ENCODE results near the gene NANS. TPM values are rescaled to one million over a fixed set of nuclear protein-coding genes. Genes with fewer than 3 reads are reported as not detected.
"Not testable (repeated sequence)": the region's sequence is repeated elsewhere in the genome, so short reads cannot be mapped to it uniquely, and the experiment has no call there.

The NANS gene
- total RNA-seq (2014; rRNA removed; shearing (Covaris generic)): 56.0 and 60.4 TPM in 2 replicates

GRCh38 chr9:98056269-98057137, at the start of gene NANS:
Gene NANS, plus strand, starts transcription at chr9:98056732. Its CDS starts 77 bp downstream, at chr9:98056809.
- H3K27ac ChIP-seq: peak within 1 kb of the TSS; percentile 75
- H3K36me3 ChIP-seq: peaks cover 8% of the 10 kb centered on the region; the same call in 1 of the 2 replicates
- H3K4me1 ChIP-seq: no peaks in the 10 kb centered on the region
- no peaks in the 10 kb centered on the region for H3K27me3 ChIP-seq
- H3K4me3 ChIP-seq: peak within 1 kb of the TSS; percentile 94
- H3K9me3 ChIP-seq (replicated peaks): no peaks in the 10 kb centered on the region; the same call in 1 of the 2 replicates
- peak; percentile 95 to 96 for DNase-seq

- DNase-seq: no peak
- H3K27me3 ChIP-seq: no peaks in the 10 kb centered on the region
- H3K27ac ChIP-seq: no peak overlapping the region
- H3K4me3 ChIP-seq: no peak overlapping the region
- H3K9me3 ChIP-seq (replicated peaks): no peaks in the 10 kb centered on the region
- H3K36me3 ChIP-seq: peaks cover 89% of the 10 kb centered on the region
- no peaks in the 10 kb centered on the region; the same call in 1 of the 2 replicates for H3K4me1 ChIP-seq
These were observed 49.1 kb upstream of the NANS start for GRCh38 chr9:98007251-98007928.

- Histone ChIP-seq H3K27me3 (no peaks in the 10 kb centered on the region), H3K27ac (no peak overlapping the region), H3K4me1 (no peaks in the 10 kb centered on the region; the same call in 1 of the 2 replicates), H3K36me3 (peaks cover 96% of the 10 kb centered on the region), H3K9me3 (replicated peaks) (no peaks in the 10 kb centered on the region), H3K4me3 (no peak overlapping the region)
- DNase-seq: no peak
These were observed 47.8 kb upstream of the NANS start for GRCh38 chr9:98008764-98009163.

GRCh38 chr9:98009437-98009836, 47.1 kb upstream of the NANS start:
- H3K4me1 ChIP-seq: no peaks in the 10 kb centered on the region; the same call in 1 of the 2 replicates
- DNase-seq: no peak
- no peaks in the 10 kb centered on the region for H3K9me3 ChIP-seq (replicated peaks)
- peaks cover 95% of the 10 kb centered on the region for H3K36me3 ChIP-seq
- no peak overlapping the region for H3K4me3 ChIP-seq
- no peak overlapping the region for H3K27ac ChIP-seq
- no peaks in the 10 kb centered on the region for H3K27me3 ChIP-seq

- Histone ChIP-seq H3K36me3 (peaks cover 95% of the 10 kb centered on the region), H3K4me1 (no peaks in the 10 kb centered on the region; the same call in 1 of the 2 replicates)
- DNase-seq: no peak
These were observed 46.6 kb upstream of the NANS start for GRCh38 chr9:98009936-98010335.

GRCh38 chr9:98010445-98010844, 46.1 kb upstream of the NANS start:
- Histone ChIP-seq H3K27me3 (no peaks in the 10 kb centered on the region), H3K9me3 (replicated peaks) (no peaks in the 10 kb centered on the region), H3K36me3 (peaks cover 93% of the 10 kb centered on the region), H3K27ac (no peak overlapping the region), H3K4me1 (no peaks in the 10 kb centered on the region; the same call in 1 of the 2 replicates), H3K4me3 (no peak overlapping the region)
- DNase-seq: no peak

More at GRCh38 chr9:98009936-98010335, 46.6 kb upstream of the NANS start:
- H3K4me3 ChIP-seq: no peak overlapping the region
- no peak overlapping the region for H3K27ac ChIP-seq
- H3K9me3 ChIP-seq (replicated peaks): no peaks in the 10 kb centered on the region
- H3K27me3 ChIP-seq: no peaks in the 10 kb centered on the region

GRCh38 chr9:98011122-98011521, 45.4 kb upstream of the NANS start:
- Histone ChIP-seq H3K27me3 (no peaks in the 10 kb centered on the region), H3K4me1 (no peaks in the 10 kb centered on the region; the same call in 1 of the 2 replicates), H3K36me3 (peaks cover 93% of the 10 kb centered on the region), H3K4me3 (no peak overlapping the region), H3K27ac (no peak overlapping the region), H3K9me3 (replicated peaks) (no peaks in the 10 kb centered on the region)
- DNase-seq: no peak

- no peak overlapping the region for H3K27ac ChIP-seq
- peaks cover 73% of the 10 kb centered on the region for H3K36me3 ChIP-seq
- no peaks in the 10 kb centered on the region; the same call in 1 of the 2 replicates for H3K9me3 ChIP-seq (replicated peaks)
- DNase-seq: no peak
- H3K27me3 ChIP-seq: no peaks in the 10 kb centered on the region
- H3K4me3 ChIP-seq: no peak overlapping the region
- no peaks in the 10 kb centered on the region for H3K4me1 ChIP-seq
These were observed 40.3 kb upstream of the NANS start for GRCh38 chr9:98016137-98016680.

- Histone ChIP-seq H3K4me3 (no peak overlapping the region), H3K36me3 (peaks cover 62% of the 10 kb centered on the region), H3K27ac (no peak overlapping the region), H3K4me1 (no peaks in the 10 kb centered on the region), H3K9me3 (replicated peaks) (no peaks in the 10 kb centered on the region; the same call in 1 of the 2 replicates), H3K27me3 (no peaks in the 10 kb centered on the region)
- DNase-seq: no peak
These were observed 39.2 kb upstream of the NANS start for GRCh38 chr9:98017306-98017705.

- no peaks in the 10 kb centered on the region for H3K27me3 ChIP-seq
- no peak overlapping the region for H3K27ac ChIP-seq
- DNase-seq: no peak
- H3K36me3 ChIP-seq: peaks cover 53% of the 10 kb centered on the region
- H3K9me3 ChIP-seq (replicated peaks): no peaks in the 10 kb centered on the region; the same call in 1 of the 2 replicates
- no peaks in the 10 kb centered on the region for H3K4me1 ChIP-seq
- H3K4me3 ChIP-seq: no peak overlapping the region
These were observed 38.2 kb upstream of the NANS start for GRCh38 chr9:98018347-98018746.

GRCh38 chr9:98019098-98019497, 37.4 kb upstream of the NANS start:
- no peak for DNase-seq
- Histone ChIP-seq H3K27ac (no peak overlapping the region), H3K9me3 (replicated peaks) (no peaks in the 10 kb centered on the region; the same call in 1 of the 2 replicates), H3K27me3 (no peaks in the 10 kb centered on the region), H3K4me1 (no peaks in the 10 kb centered on the region), H3K36me3 (peaks cover 47% of the 10 kb centered on the region), H3K4me3 (no peak overlapping the region)

GRCh38 chr9:98019869-98020268, 36.7 kb upstream of the NANS start:
- not testable (repeated sequence) for H3K27ac ChIP-seq; DNase-seq; H3K27me3 ChIP-seq; H3K4me1 ChIP-seq; H3K9me3 ChIP-seq (replicated peaks); H3K4me3 ChIP-seq
- peaks cover 41% of the 10 kb centered on the region for H3K36me3 ChIP-seq

- H3K27ac ChIP-seq: no peak overlapping the region
- no peak for DNase-seq
- peaks cover 35% of the 10 kb centered on the region for H3K36me3 ChIP-seq
- no peaks in the 10 kb centered on the region for H3K27me3 ChIP-seq
- no peaks in the 10 kb centered on the region; the same call in 1 of the 2 replicates for H3K9me3 ChIP-seq (replicated peaks)
- no peaks in the 10 kb centered on the region for H3K4me1 ChIP-seq
- H3K4me3 ChIP-seq: no peak overlapping the region
These were observed 35.9 kb upstream of the NANS start for GRCh38 chr9:98020476-98021145.

- Histone ChIP-seq H3K4me3 (no peak overlapping the region), H3K9me3 (replicated peaks) (no peaks in the 10 kb centered on the region; the same call in 1 of the 2 replicates), H3K27me3 (no peaks in the 10 kb centered on the region), H3K4me1 (no peaks in the 10 kb centered on the region), H3K36me3 (peaks cover 27% of the 10 kb centered on the region), H3K27ac (no peak overlapping the region)
- DNase-seq: no peak
These were observed 35.1 kb upstream of the NANS start for GRCh38 chr9:98021306-98022040.

All from SJCRH30 (cell line).